Muscle layer of duodenum (tissue), 2 donors: ENCODE data around the gene KCNIP3.
"Not testable (repeated sequence)": the region's sequence is repeated elsewhere in the genome, so short reads cannot be mapped to it uniquely, and the experiment has no call there.

ENCODE experiments used
- H3K27ac ChIP-seq: one replicate; pipeline ENCODE4 v1.7.0; 2013; ENCODE audit warnings: mild to moderate bottlenecking, low read length
- H3K27me3 ChIP-seq: one replicate; pipeline ENCODE4 v1.7.0; 2013; ENCODE audit warnings: low read depth, mild to moderate bottlenecking, control low read depth, low read length
- H3K36me3 ChIP-seq, 2 donors: one replicate each; pipeline ENCODE4 v1.7.0; 2013; ENCODE audit warnings: low read length in 2 of 2, control low read depth in 1 of 2, mild to moderate bottlenecking in 1 of 2; ENCODE audit not compliant: insufficient read depth in 2 of 2, control insufficient read depth in 1 of 2
- H3K4me1 ChIP-seq, 2 donors: one replicate each; pipeline ENCODE4 v1.7.0; 2013; ENCODE audit warnings: low read length in 2 of 2, mild to moderate bottlenecking in 2 of 2, control low read depth in 1 of 2, moderate library complexity in 1 of 2; ENCODE audit not compliant: insufficient read depth in 2 of 2, control insufficient read depth in 1 of 2
- H3K4me3 ChIP-seq, 2 donors: one replicate each; pipeline ENCODE4 v1.7.0; 2013; ENCODE audit warnings: low read length in 2 of 2, low read depth in 1 of 2, mild to moderate bottlenecking in 1 of 2
- H3K9me3 ChIP-seq, 2 donors: one replicate each; pipeline ENCODE4 v1.7.0; 2013; ENCODE audit warnings: low read length in 2 of 2, control low read depth in 1 of 2, mild to moderate bottlenecking in 1 of 2; ENCODE audit not compliant: control insufficient read depth in 1 of 2
- donor health status: healthy.

The KCNIP3 gene

DNA sequence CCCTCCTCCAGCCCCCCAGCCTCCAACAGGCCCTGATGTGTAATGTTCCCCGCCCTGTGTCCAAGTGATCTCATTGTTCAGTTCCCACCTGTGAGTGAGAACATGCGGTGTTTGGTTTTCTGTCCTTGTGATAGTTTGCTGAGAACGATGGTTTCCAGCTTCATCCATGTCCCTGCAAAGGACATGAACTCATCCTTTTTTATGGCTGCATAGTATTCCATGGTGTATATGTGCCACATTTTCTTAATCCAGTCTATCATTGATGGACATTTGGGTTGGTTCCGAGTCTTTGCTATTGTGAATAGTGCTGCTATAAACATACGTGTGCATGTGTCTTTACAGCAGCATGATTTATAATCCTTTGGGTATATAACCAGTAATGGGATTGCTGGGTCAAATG, 58.3 kb downstream of the KCNIP3 start:
- not testable (repeated sequence) for H3K9me3 ChIP-seq, H3K36me3 ChIP-seq, H3K4me3 ChIP-seq, H3K4me1 ChIP-seq, H3K27me3 ChIP-seq, H3K27ac ChIP-seq

DNA sequence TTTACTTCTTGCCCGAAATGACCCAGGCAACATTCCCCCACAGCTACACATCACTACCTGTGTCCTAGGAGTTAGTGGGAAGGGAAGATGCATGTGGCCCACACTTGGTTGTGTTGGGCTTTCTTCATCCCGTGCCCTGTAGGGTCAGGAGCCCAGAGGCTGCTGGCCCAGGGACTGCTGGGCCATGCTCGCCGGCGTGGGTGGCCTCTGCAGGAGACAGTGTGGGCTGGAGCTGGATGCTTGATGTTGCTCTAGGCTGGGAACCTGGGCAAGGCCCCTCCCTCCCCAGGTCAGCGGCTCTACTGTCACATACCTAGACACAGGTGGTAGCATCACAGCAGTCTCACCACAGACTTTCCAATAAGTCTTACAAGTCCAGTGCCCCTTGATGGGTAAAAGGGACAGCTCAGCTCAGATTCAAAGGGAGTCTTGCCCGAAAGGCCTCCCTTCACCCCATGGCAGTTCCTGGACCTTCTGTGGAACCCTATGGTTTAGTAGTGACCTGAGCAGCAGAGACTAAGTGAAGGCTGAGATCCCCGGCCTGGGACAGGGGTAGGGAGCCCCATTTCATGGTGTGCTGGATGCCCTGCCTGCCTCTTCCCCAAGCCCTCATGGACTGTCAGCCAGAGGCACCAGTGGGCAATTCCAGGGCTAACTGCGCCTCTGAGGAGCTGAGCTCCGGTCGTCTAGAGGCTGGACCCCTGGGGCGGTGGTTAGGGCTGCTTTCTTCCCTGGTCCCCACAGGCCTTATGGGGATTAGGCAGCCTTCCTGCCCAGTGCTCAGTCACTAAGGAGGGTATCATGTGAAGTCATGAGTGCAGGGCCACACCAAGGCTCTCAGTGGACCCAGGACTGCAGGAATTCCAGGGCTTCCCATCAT, 59.9 kb downstream of the KCNIP3 start:
- Histone ChIP-seq H3K4me1 (no peaks in the 10 kb centered on the region), H3K27ac (no peak overlapping the region), H3K27me3 (no peaks in the 10 kb centered on the region), H3K9me3 (no peaks in the 10 kb centered on the region), H3K4me3 (no peak overlapping the region), H3K36me3 (no peaks in the 10 kb centered on the region)

DNA sequence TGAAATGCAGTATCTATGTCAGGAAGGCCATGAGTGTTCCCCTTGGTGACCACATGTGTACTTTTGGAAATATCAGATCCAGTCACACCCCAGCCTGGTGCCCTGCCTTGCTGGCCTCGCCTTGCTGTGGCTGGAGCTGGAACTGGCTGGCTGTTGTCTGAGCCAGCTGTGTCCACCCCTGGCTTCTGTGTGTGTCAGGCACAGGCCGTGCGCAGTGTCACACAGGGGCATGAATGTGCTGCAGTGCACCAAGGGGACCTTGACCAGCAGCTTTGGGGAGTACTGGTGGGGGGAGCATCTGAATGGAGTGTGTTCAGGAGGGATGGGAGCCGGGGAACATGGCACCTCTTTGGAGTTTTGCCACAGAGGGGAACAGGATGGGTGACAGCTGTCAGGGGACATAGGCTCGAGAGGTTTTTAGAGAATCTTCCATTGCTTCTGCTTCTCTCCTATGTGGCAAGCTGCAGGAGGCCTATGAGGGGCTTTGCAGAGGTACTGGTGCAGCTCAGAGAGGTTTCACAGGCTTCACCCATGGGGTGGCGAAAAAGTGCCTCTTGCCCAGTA, 60.7 kb downstream of the KCNIP3 start:
- H3K9me3 ChIP-seq: no peaks in the 10 kb centered on the region
- no peak overlapping the region for H3K27ac ChIP-seq
- no peaks in the 10 kb centered on the region for H3K36me3 ChIP-seq
- H3K4me1 ChIP-seq: no peaks in the 10 kb centered on the region
- no peaks in the 10 kb centered on the region for H3K27me3 ChIP-seq
- no peak overlapping the region for H3K4me3 ChIP-seq

DNA sequence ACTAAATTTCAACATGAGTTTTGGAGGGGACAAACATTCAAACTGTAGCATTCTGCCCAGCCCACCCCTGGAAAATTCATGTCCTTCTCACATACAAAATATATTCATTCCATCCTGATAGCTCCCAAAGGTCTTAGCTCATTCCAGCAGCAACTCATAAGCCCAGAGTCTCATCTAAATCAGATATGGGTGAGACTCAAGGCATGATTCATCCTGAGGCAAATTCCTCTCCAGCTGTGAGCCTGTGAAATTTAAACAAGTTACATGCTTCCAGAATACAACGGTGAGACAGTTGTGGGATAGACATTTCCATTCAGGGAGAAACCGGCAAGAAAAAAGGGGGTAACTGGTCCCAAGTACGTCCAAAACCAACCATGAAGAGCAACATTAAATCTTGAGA, 61.9 kb downstream of the KCNIP3 start:
- H3K4me3 ChIP-seq: no peak overlapping the region
- H3K4me1 ChIP-seq: no peaks in the 10 kb centered on the region
- no peaks in the 10 kb centered on the region for H3K27me3 ChIP-seq
- H3K36me3 ChIP-seq: no peaks in the 10 kb centered on the region
- H3K9me3 ChIP-seq: no peaks in the 10 kb centered on the region
- no peak overlapping the region for H3K27ac ChIP-seq

DNA sequence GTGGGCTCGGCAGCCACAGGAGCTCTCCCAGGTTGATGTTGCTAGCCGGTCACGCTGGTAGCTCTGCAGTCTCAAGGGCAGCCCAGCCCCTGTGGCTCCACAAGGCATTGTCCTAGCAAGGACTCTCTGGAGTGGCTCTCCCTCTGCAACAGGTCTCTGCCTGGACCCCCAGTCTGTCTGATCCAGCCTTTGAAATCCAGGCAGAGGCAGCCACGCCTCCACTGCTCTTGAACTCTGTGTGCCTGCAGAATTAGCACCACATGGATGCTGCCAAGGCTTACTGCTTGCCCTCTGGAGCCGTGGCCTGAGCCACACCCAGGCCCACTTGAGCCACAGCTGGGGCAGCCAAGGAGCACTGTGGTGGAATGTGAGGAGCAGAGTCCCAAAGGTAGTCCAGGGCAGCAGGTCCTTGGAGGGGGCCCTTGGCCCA, 62.4 kb downstream of the KCNIP3 start:
- no peaks in the 10 kb centered on the region for H3K36me3 ChIP-seq
- H3K4me1 ChIP-seq: no peaks in the 10 kb centered on the region
- no peak overlapping the region for H3K4me3 ChIP-seq
- no peak overlapping the region for H3K27ac ChIP-seq
- H3K27me3 ChIP-seq: no peaks in the 10 kb centered on the region
- H3K9me3 ChIP-seq: no peaks in the 10 kb centered on the region

DNA sequence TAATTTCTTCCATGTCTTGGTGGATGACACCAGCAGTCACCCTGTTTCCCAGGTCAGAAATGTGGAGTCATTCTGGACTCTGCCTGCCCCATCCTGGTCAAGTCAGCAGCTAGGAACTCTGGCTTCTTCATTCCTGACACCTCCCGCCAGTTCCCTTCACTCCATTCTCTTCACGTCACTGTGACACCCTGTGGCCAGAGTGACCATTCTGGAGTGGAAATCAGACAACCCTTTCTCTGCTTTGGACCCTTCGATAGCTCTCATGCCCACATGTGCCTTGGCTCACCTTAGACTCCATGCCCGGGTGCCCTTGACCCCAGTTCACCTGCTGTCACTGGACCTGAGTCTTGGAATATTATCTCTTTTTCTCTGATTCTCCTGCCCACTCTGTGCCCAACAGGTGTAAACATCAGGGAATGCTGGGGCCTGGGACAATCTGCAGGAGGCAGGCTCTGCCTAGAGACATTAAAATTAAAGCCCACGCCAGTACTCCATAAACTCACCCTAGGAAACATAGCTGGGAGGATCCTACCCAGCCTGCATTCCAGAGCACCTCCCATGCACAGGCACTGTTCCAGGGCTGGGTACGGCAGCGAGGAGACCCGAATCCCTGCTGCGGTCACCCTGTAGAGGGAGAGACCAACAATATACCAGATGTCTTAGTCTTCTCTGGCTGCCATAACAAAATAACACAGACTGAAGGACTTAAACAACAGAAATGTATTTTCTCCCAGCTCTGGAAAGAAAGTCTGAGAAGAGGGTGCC, 64.3 kb downstream of the KCNIP3 start:
- Histone ChIP-seq H3K4me1 (no peaks in the 10 kb centered on the region), H3K27me3 (no peaks in the 10 kb centered on the region), H3K9me3 (no peaks in the 10 kb centered on the region)

DNA sequence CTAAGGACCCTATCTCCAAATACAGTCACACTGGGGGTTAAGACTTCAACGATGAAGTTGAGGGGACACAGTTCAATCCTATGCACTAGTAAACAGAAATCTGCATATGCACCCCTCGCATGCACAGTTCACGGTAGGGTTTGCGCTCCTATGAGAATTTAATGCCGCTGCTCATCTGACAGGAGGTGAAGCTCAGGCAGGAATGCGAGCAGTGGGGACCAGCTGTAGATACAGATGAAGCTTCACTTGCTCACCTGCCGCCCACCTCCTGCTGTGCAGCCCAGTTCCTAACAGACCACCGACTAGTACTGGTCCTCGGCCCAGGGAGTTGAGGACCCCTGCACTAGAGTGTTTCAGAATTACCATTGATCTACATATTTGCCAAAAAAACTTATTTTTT, 65.3 kb downstream of the KCNIP3 start:
- no peaks in the 10 kb centered on the region for H3K27me3 ChIP-seq
- no peaks in the 10 kb centered on the region for H3K4me1 ChIP-seq
- no peak overlapping the region for H3K4me3 ChIP-seq
- H3K9me3 ChIP-seq: no peaks in the 10 kb centered on the region
- no peak overlapping the region for H3K27ac ChIP-seq
- H3K36me3 ChIP-seq: no peaks in the 10 kb centered on the region

More for the DNA sequence above, 64.3 kb downstream of the KCNIP3 start:
- no peak overlapping the region for H3K27ac ChIP-seq
- no peaks in the 10 kb centered on the region for H3K36me3 ChIP-seq
- no peak overlapping the region for H3K4me3 ChIP-seq

DNA sequence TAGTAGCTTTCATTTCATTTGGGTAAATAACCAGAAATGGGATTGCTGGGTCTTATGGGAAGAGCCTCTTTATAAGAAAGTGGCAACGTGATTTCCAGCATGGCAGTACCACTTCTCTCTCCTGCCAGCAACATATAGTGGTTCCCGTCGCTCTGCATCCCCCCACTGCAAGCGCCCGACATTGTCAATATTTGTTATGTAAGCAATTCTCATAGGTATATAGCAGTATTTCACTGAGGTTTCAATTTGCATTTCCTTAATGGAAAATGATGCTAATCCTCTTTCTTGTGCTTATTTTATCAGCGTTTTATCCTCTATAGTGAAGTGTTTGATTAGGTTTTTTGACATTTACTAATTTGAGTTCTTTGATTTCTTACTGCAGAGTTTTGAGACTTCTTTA, 69.4 kb downstream of the KCNIP3 start:
- Histone ChIP-seq H3K4me1 (no peaks in the 10 kb centered on the region), H3K4me3 (no peak overlapping the region), H3K9me3 (no peaks in the 10 kb centered on the region), H3K27ac (no peak overlapping the region), H3K36me3 (no peaks in the 10 kb centered on the region), H3K27me3 (no peaks in the 10 kb centered on the region)

DNA sequence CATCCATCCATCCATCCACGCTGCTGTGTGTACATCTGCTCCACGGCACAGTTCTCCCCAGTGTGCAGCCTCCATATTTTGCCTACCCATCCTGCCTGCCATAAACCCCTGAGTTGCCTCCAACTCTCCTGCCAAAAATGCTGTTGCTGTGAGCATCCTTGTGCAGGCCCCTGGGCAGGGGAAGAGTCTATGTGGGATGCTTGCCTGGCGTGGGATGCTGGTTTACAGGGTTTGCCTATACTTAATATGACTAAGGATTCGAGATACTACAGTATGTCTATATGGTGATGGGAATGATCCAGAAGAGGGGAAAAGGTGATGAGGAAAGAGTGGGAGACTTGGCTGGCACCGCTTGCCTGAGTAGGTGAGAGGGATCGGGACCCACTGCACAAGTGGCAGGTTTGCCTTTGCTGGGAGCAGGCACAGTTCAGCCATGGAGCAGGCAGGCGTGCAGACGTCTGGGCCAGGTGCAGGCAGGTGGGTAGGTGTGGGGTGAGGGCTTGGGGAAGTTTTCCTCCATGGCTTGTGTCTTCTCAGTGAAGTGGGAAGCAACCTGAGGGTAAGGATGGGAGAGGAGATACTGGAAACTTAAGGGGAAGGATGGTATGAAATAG, 75.2 kb downstream of the KCNIP3 start:
- Histone ChIP-seq H3K4me1 (no peaks in the 10 kb centered on the region), H3K36me3 (peaks cover 0 to 7% of the 10 kb centered on the region in 2 donors), H3K9me3 (no peaks in the 10 kb centered on the region), H3K27ac (no peak overlapping the region), H3K27me3 (no peaks in the 10 kb centered on the region), H3K4me3 (no peak overlapping the region)

DNA sequence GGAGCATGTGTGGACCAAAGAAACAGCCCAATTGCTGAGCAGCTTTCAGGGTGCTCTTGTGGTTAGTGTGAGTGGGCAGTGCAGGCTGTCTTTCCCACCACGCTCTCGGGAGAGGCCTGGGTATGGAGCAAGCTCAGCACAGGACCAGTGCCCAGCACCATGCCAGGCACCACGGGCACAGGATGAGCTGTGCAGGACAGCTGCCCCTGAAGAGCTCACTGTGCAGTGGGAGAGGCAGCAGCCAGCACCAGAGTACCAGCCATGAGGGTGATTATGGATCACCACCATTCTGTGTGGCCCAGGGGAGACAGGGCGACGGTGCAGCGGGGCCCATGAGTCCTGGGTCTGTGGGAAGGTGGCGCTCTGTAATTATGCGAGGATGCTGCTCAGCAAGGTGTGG, 75.7 kb downstream of the KCNIP3 start:
- H3K27me3 ChIP-seq: no peaks in the 10 kb centered on the region

DNA sequence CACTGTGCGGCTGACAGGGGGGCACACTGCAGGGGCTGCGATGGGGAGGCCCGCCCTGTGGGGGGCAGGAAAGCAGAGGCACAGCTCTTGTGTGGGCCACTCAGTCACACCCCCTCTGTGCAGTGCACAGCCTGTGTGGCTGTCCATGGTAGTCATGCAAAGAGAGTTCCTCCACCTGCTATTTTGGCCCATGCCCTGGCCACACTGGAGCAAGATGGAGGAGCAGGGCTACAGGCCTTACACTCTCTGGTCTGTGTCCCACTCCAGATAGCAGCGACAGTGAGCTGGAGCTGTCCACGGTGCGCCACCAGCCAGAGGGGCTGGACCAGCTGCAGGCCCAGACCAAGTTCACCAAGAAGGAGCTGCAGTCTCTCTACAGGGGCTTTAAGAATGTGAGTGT, 76.9 kb downstream of the KCNIP3 start:
- H3K27ac ChIP-seq: no peak overlapping the region
- no peaks in the 10 kb centered on the region for H3K27me3 ChIP-seq
- no peaks in the 10 kb centered on the region for H3K4me1 ChIP-seq
- no peaks in the 10 kb centered on the region for H3K9me3 ChIP-seq
- peaks cover 0 to 7% of the 10 kb centered on the region in 2 donors for H3K36me3 ChIP-seq
- no peak overlapping the region for H3K4me3 ChIP-seq

More for the DNA sequence above, 75.7 kb downstream of the KCNIP3 start:
- Histone ChIP-seq H3K36me3 (peaks cover 0 to 7% of the 10 kb centered on the region in 2 donors), H3K27ac (no peak overlapping the region), H3K9me3 (no peaks in the 10 kb centered on the region), H3K4me3 (no peak overlapping the region), H3K4me1 (no peaks in the 10 kb centered on the region)
